Esophagus squamous epithelium (tissue), 4 donors: ENCODE measurements around the gene CATSPER3.

Experiments used
- POLR2A ChIP-seq, 4 donors: fragments of 450-650 bp; IDR thresholded peaks; one replicate each; pipeline ENCODE4 v1.6.1; 2017; ENCODE audit warnings: antibody characterized with exemption in 4 of 4, mild to moderate bottlenecking in 4 of 4, moderate library complexity in 3 of 4
- TF ChIP-seq, protein P1 (sequence below), 6 experiments: fragments of 450-650 bp in 4 of 6; fragments of 200-600 bp in 2 of 6; sonication (generic) in 2 of 6; IDR thresholded peaks; one replicate each; pipeline ENCODE4 v1.5.1; 2016 to 2019; ENCODE audit warnings: antibody characterized with exemption in 6 of 6, mild to moderate bottlenecking in 4 of 6, moderate library complexity in 4 of 6

DNA sequence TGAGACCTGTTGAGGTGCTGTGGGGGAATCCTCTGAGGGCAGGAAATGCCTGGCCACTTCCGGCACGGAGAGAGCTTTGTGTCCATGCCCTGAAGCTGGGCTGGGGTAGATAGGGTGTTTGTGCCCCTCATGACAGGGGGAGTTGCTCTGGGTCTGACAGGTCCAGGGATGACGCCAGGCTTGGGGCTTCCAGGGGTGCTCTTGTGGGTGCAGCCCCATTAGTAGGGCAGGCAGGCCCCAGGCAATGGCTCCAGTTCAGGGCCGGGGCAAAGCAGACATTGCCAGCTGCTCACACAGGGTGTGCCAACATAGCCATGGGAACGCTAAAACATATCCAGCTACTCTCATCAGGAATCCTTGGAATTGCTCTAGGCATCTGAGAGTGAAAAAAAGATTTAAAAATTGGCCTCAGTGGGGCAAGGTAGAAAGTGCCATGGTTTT is 45.3 kb downstream of the CATSPER3 start:
- TF ChIP-seq, protein P1, sequence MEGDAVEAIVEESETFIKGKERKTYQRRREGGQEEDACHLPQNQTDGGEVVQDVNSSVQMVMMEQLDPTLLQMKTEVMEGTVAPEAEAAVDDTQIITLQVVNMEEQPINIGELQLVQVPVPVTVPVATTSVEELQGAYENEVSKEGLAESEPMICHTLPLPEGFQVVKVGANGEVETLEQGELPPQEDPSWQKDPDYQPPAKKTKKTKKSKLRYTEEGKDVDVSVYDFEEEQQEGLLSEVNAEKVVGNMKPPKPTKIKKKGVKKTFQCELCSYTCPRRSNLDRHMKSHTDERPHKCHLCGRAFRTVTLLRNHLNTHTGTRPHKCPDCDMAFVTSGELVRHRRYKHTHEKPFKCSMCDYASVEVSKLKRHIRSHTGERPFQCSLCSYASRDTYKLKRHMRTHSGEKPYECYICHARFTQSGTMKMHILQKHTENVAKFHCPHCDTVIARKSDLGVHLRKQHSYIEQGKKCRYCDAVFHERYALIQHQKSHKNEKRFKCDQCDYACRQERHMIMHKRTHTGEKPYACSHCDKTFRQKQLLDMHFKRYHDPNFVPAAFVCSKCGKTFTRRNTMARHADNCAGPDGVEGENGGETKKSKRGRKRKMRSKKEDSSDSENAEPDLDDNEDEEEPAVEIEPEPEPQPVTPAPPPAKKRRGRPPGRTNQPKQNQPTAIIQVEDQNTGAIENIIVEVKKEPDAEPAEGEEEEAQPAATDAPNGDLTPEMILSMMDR (IDR thresholded peaks at IDR 0.05), result no peak
- no peak for TF ChIP-seq POLR2A (IDR thresholded peaks at IDR 0.05)
